ENCODE measurements around the gene CLEC3A. TPM values are rescaled to one million over a fixed set of nuclear protein-coding genes. Genes with fewer than 3 reads are reported as not detected.
"Not testable (repeated sequence)": the region's sequence is repeated elsewhere in the genome, so short reads cannot be mapped to it uniquely, and the experiment has no call there.

Gene CLEC3A
- total RNA-seq, 1 donor from 2014 or later: not detected

- intact Hi-C loops (cut with DNase I): no loop called here
- H3K36me3 ChIP-seq: no peaks in the 10 kb centered on the region
- no peak overlapping the region for H3K27ac ChIP-seq
- no peaks in the 10 kb centered on the region for H3K9me3 ChIP-seq
- no peak for TF ChIP-seq CTCF (IDR thresholded peaks at IDR 0.05)
- no peak for TF ChIP-seq POLR2AphosphoS5 (IDR thresholded peaks at IDR 0.05; ENCODE audit: insufficient read depth in 1 of 2, low read depth in 1 of 2)
- no peak for TF ChIP-seq POLR2A (IDR thresholded peaks at IDR 0.05)
- no peaks in the 10 kb centered on the region for H3K4me1 ChIP-seq
- no peak for DNase-seq (ENCODE audit: extremely low spot score in 2 of 2)
- H3K27me3 ChIP-seq: no peaks in the 10 kb centered on the region
- no peak overlapping the region for H3K4me3 ChIP-seq
Measured at GRCh38 chr16:78048319-78048718, 26.0 kb downstream of the CLEC3A start.

GRCh38 chr16:78050734-78051400, 28.5 kb downstream of the CLEC3A start:
- intact Hi-C loops (cut with DNase I): no loop called here
- TF ChIP-seq POLR2A (IDR thresholded peaks at IDR 0.05): no peak
- TF ChIP-seq POLR2AphosphoS5 (IDR thresholded peaks at IDR 0.05; ENCODE audit: insufficient read depth in 1 of 2, low read depth in 1 of 2): no peak
- no peak for TF ChIP-seq CTCF (IDR thresholded peaks at IDR 0.05)
- DNase-seq (ENCODE audit: extremely low spot score in 2 of 2): no peak
- H3K4me3 ChIP-seq: no peak overlapping the region
- no peaks in the 10 kb centered on the region for H3K36me3 ChIP-seq
- H3K27me3 ChIP-seq: no peaks in the 10 kb centered on the region
- H3K27ac ChIP-seq: no peak overlapping the region
- H3K9me3 ChIP-seq: no peaks in the 10 kb centered on the region
- H3K4me1 ChIP-seq: no peaks in the 10 kb centered on the region

- TF ChIP-seq CTCF (IDR thresholded peaks at IDR 0.05) (no peak), POLR2A (IDR thresholded peaks at IDR 0.05) (no peak), POLR2AphosphoS5 (IDR thresholded peaks at IDR 0.05; ENCODE audit: insufficient read depth in 1 of 2, low read depth in 1 of 2) (no peak)
- H3K27ac ChIP-seq: no peak overlapping the region
- DNase-seq (ENCODE audit: extremely low spot score in 2 of 2): no peak
- no peaks in the 10 kb centered on the region for H3K9me3 ChIP-seq
- no peaks in the 10 kb centered on the region for H3K27me3 ChIP-seq
- no peaks in the 10 kb centered on the region for H3K36me3 ChIP-seq
- H3K4me1 ChIP-seq: no peaks in the 10 kb centered on the region
- intact Hi-C loops (cut with DNase I): no loop called here
- no peak overlapping the region for H3K4me3 ChIP-seq
Measured at GRCh38 chr16:78057803-78058564, 35.6 kb downstream of the CLEC3A start.

GRCh38 chr16:78059806-78060205, 37.5 kb downstream of the CLEC3A start:
- H3K27ac ChIP-seq; intact Hi-C loops (cut with DNase I); H3K4me3 ChIP-seq; H3K4me1 ChIP-seq; H3K36me3 ChIP-seq; H3K27me3 ChIP-seq; DNase-seq (ENCODE audit: extremely low spot score in 2 of 2); H3K9me3 ChIP-seq: not testable (repeated sequence)

GRCh38 chr16:78060295-78060694, 37.9 kb downstream of the CLEC3A start:
- no peak for TF ChIP-seq CTCF (IDR thresholded peaks at IDR 0.05)
- no peak for TF ChIP-seq POLR2AphosphoS5 (IDR thresholded peaks at IDR 0.05; ENCODE audit: insufficient read depth in 1 of 2, low read depth in 1 of 2)
- no peak for TF ChIP-seq POLR2A (IDR thresholded peaks at IDR 0.05)
- Histone ChIP-seq H3K27ac (no peak overlapping the region), H3K4me1 (no peaks in the 10 kb centered on the region), H3K36me3 (no peaks in the 10 kb centered on the region), H3K4me3 (no peak overlapping the region), H3K9me3 (no peaks in the 10 kb centered on the region), H3K27me3 (no peaks in the 10 kb centered on the region)
- intact Hi-C loops (cut with DNase I): no loop called here
- no peak for DNase-seq (ENCODE audit: extremely low spot score in 2 of 2)

All from vagina (tissue), 2 donors.